Measurements from ENCODE around the gene CCDC77. TPM values are rescaled to one million over a fixed set of nuclear protein-coding genes. Genes with fewer than 3 reads are reported as not detected.
"Not testable (repeated sequence)": the region's sequence is repeated elsewhere in the genome, so short reads cannot be mapped to it uniquely, and the experiment has no call there.

CCDC77 gene
- total and polyA plus RNA-seq, 9 donors: 4.2 to 10.7 (median 6.0) TPM

GRCh38 chr12:366820-367219 is 34.6 kb upstream of the CCDC77 start:
- TF ChIP-seq POLR2A (IDR thresholded peaks at IDR 0.05) (no peak), CTCF (IDR thresholded peaks at IDR 0.05) (no peak), EP300 (IDR thresholded peaks at IDR 0.05) (no peak)
- intact Hi-C loops (cut with DNase I): no loop called here
- DNase-seq: no peak
- Histone ChIP-seq H3K9me3 (peaks cover 0 to 6% of the 10 kb centered on the region in 2 donors), H3K27ac (no peak overlapping the region), H3K4me1 (ENCODE audit: insufficient read depth) (no peaks in the 10 kb centered on the region), H3K4me3 (no peak overlapping the region), H3K27me3 (no peaks in the 10 kb centered on the region), H3K36me3 (no peaks in the 10 kb centered on the region)
- 94 to 97% (median 96%) methylated on average over 2 of the region's 2 CpGs for WGBS, 3 donors

- Histone ChIP-seq H3K4me3 (no peak overlapping the region), H3K9me3 (peaks cover 0 to 6% of the 10 kb centered on the region in 2 donors), H3K36me3 (no peaks in the 10 kb centered on the region), H3K4me1 (ENCODE audit: insufficient read depth) (no peaks in the 10 kb centered on the region), H3K27ac (no peak overlapping the region), H3K27me3 (no peaks in the 10 kb centered on the region)
- DNase-seq: no peak
- intact Hi-C loops (cut with DNase I): no loop called here
- 66 to 79% (median 68%) methylated on average over 1 of the region's 1 CpG for WGBS, 3 donors
- TF ChIP-seq CTCF (IDR thresholded peaks at IDR 0.05) (no peak), POLR2A (IDR thresholded peaks at IDR 0.05) (no peak), EP300 (IDR thresholded peaks at IDR 0.05) (no peak)
These were observed 33.5 kb upstream of the CCDC77 start for GRCh38 chr12:367972-368371.

- H3K36me3 ChIP-seq; H3K27me3 ChIP-seq; intact Hi-C loops (cut with DNase I); H3K9me3 ChIP-seq; H3K4me1 ChIP-seq (ENCODE audit: insufficient read depth); DNase-seq; H3K4me3 ChIP-seq; H3K27ac ChIP-seq: not testable (repeated sequence)
- WGBS, 3 donors: 98 to 100% (median 99%) methylated on average over 5 of the region's 5 CpGs
These were observed 30.5 kb upstream of the CCDC77 start for GRCh38 chr12:370739-371485.

- no peaks in the 10 kb centered on the region for H3K27me3 ChIP-seq
- no peaks in the 10 kb centered on the region for H3K4me1 ChIP-seq (ENCODE audit: insufficient read depth)
- no peaks in the 10 kb centered on the region for H3K9me3 ChIP-seq
- peak overlapping the region; percentile 81 for H3K4me3 ChIP-seq
- 47 to 54% (median 49%) methylated on average over 4 of the region's 4 CpGs for WGBS, 3 donors
- no peak for DNase-seq
- H3K36me3 ChIP-seq: no peaks in the 10 kb centered on the region
- TF ChIP-seq POLR2A (IDR thresholded peaks at IDR 0.05): no peak
- TF ChIP-seq CTCF (IDR thresholded peaks at IDR 0.05): no peak
- no peak overlapping the region for H3K27ac ChIP-seq
- intact Hi-C loops (cut with DNase I): no loop called here
These were observed 14.8 kb upstream of the CCDC77 start for GRCh38 chr12:386651-387050.

GRCh38 chr12:388012-388411 is 13.4 kb upstream of the CCDC77 start:
- intact Hi-C loops (cut with DNase I): no loop called here
- no peak for DNase-seq
- TF ChIP-seq POLR2A (IDR thresholded peaks at IDR 0.05): no peak
- TF ChIP-seq CTCF (IDR thresholded peaks at IDR 0.05): no peak
- TF ChIP-seq EP300 (IDR thresholded peaks at IDR 0.05): no peak
- Histone ChIP-seq H3K4me3 (peak overlapping the region; percentile 81), H3K36me3 (no peaks in the 10 kb centered on the region), H3K4me1 (ENCODE audit: insufficient read depth) (no peaks in the 10 kb centered on the region), H3K9me3 (no peaks in the 10 kb centered on the region), H3K27ac (no peak overlapping the region), H3K27me3 (no peaks in the 10 kb centered on the region)
- 0 to 1% (median 0%) methylated on average over 2 of the region's 2 CpGs for WGBS, 3 donors

Data from ovary (tissue), 9 donors.